Measurements from ENCODE around the gene NAT16. TPM values are rescaled to one million over a fixed set of nuclear protein-coding genes. Genes with fewer than 3 reads are reported as not detected.
"Not testable (repeated sequence)": the region's sequence is repeated elsewhere in the genome, so short reads cannot be mapped to it uniquely, and the experiment has no call there.

NAT16 gene
- total RNA-seq, 1 donor from 2014 or later, result 2.4 TPM

DNA sequence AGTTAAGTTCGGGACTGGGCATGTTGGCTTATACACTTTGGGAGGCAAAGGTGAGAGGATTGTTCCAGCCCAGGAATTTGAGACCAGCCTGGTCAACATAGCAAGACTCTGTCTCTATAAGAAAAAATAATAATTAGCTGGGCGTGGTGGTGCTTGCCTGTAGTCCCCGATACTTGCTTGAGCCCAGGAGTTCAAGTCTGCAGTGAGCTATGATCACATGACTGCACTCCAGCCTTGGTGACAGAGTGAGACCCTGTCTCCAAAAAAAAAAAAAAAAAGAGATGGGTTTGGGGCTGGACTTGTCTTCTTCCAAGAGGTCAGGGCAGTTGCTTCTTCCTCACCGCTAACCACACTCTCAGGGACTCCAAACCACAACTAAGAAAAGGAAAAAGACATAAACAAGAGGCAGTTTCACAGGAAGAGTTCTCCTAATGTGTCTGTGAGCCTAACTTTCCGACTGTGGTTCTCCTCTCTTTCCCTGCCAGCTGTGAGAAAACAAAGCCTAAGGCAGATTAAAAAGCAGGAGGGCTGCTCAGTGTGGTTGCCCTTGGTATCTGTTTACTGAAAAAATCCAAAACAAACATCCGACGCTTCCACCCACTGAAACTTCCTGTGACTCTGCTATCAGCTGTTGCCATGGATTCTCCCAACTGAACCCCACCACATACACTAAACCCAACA lies 55.6 kb downstream of the NAT16 start:
- H3K27me3 Mint-ChIP-seq (ENCODE audit: unreplicated experiment), result peaks cover 6% of the 10 kb centered on the region

GRCh38 chr7:101123703-101124068 lies 56.4 kb downstream of the NAT16 start:
- H3K9me3 Mint-ChIP-seq (ENCODE audit: unreplicated experiment), result peaks cover 2% of the 10 kb centered on the region
- H3K27ac Mint-ChIP-seq (ENCODE audit: unreplicated experiment), result no peak overlapping the region
- peaks cover 6% of the 10 kb centered on the region for H3K27me3 Mint-ChIP-seq (ENCODE audit: unreplicated experiment)
- no peak for TF ChIP-seq CTCF (IDR thresholded peaks at IDR 0.05; ENCODE audit: partially characterized antibody, unreplicated experiment)
- H3K4me1 Mint-ChIP-seq (ENCODE audit: low read depth, unreplicated experiment), result peaks cover 8% of the 10 kb centered on the region
- no peak for DNase-seq
- H3K36me3 Mint-ChIP-seq (ENCODE audit: unreplicated experiment), result no peaks in the 10 kb centered on the region
- no peak overlapping the region for H3K4me3 Mint-ChIP-seq (ENCODE audit: unreplicated experiment)

More for the DNA sequence above, 55.6 kb downstream of the NAT16 start:
- H3K9me3 Mint-ChIP-seq (ENCODE audit: unreplicated experiment), result peaks cover 2% of the 10 kb centered on the region
- no peak overlapping the region for H3K4me3 Mint-ChIP-seq (ENCODE audit: unreplicated experiment)
- no peaks in the 10 kb centered on the region for H3K36me3 Mint-ChIP-seq (ENCODE audit: unreplicated experiment)
- DNase-seq, result no peak
- H3K4me1 Mint-ChIP-seq (ENCODE audit: low read depth, unreplicated experiment), result peaks cover 6% of the 10 kb centered on the region
- H3K27ac Mint-ChIP-seq (ENCODE audit: unreplicated experiment), result no peak overlapping the region
- TF ChIP-seq CTCF (IDR thresholded peaks at IDR 0.05; ENCODE audit: partially characterized antibody, unreplicated experiment), result no peak

- Mint-ChIP-seq H3K4me3 (ENCODE audit: unreplicated experiment) (no peak overlapping the region), H3K36me3 (ENCODE audit: unreplicated experiment) (no peaks in the 10 kb centered on the region), H3K27ac (ENCODE audit: unreplicated experiment) (no peak overlapping the region), H3K4me1 (ENCODE audit: low read depth, unreplicated experiment) (peaks cover 8% of the 10 kb centered on the region), H3K27me3 (ENCODE audit: unreplicated experiment) (peaks cover 6% of the 10 kb centered on the region), H3K9me3 (ENCODE audit: unreplicated experiment) (peaks cover 2% of the 10 kb centered on the region)
- TF ChIP-seq CTCF (IDR thresholded peaks at IDR 0.05; ENCODE audit: partially characterized antibody, unreplicated experiment), result no peak
- DNase-seq, result no peak
These were observed 57.0 kb downstream of the NAT16 start for GRCh38 chr7:101122933-101123702.

DNA sequence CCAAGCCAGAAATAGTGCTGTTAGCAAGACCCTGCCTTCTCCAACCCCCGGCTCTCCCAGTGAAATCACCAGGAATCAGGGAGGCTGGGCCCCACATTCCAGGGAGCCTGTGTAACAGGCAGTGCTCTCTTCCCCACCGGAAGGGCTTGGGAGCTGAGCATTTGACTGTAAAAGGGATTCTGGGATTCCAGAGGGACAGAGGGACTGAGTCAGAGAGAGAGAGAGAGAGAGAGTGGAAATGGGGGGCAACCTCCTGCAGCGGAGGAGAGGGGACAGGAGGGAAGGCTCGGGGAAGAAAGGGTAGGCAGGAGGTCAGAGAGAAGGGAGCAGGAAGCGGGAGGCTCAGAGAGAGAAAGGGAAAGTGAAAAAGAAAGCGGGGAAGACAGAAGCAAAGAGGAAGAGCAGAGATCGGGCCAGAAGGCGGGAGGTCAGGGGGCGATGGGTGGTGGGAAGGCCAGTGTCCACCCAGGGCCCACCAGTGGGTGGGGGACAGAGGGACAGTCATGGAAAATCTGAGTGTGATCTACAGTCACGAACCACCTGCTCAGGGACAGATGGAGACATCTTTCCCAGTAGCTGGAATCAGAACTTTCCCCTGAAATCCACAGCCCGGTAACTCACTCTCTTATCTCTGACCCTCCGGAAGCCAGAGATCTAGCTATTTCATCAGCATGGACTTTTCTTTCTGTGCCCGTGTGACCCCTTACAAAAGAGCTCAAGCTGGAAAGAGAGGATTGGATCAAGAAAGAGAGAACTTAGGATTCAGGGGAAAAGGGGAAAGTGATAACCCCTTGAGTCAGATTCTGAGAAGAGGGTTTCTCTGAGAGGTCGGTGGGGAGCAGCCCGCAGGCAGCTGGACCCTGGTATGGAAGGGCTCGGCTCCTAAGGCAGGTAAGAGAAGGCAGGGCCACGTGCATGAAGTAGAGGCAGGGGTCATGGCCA lies 57.8 kb downstream of the NAT16 start:
- no peak for DNase-seq
- Mint-ChIP-seq H3K4me3 (ENCODE audit: unreplicated experiment) (no peak overlapping the region), H3K27ac (ENCODE audit: unreplicated experiment) (no peak overlapping the region), H3K27me3 (ENCODE audit: unreplicated experiment) (peaks cover 5% of the 10 kb centered on the region), H3K9me3 (ENCODE audit: unreplicated experiment) (peaks cover 2% of the 10 kb centered on the region), H3K36me3 (ENCODE audit: unreplicated experiment) (no peaks in the 10 kb centered on the region), H3K4me1 (ENCODE audit: low read depth, unreplicated experiment) (peaks cover 8% of the 10 kb centered on the region)
- no peak for TF ChIP-seq CTCF (IDR thresholded peaks at IDR 0.05; ENCODE audit: partially characterized antibody, unreplicated experiment)

DNA sequence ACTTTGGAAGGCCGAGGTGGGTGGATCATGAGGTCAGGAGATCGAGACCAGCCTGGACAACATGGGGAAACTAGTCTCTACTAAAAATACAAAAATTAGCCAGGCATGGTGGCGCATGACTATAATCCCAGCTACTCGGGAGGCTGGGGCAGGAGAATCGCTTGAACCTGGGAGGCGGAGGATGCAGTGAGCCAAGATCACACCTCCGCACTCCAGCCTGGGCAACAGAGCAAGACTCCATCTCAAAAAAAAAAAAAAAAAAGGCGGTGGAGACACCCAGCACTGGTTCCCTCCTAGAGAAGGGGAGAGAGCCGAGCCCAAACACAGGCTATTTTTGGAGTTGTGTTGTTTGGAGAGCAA lies 58.5 kb downstream of the NAT16 start:
- DNase-seq; H3K36me3 Mint-ChIP-seq (ENCODE audit: unreplicated experiment); H3K9me3 Mint-ChIP-seq (ENCODE audit: unreplicated experiment); H3K27ac Mint-ChIP-seq (ENCODE audit: unreplicated experiment); H3K4me3 Mint-ChIP-seq (ENCODE audit: unreplicated experiment); H3K27me3 Mint-ChIP-seq (ENCODE audit: unreplicated experiment); H3K4me1 Mint-ChIP-seq (ENCODE audit: low read depth, unreplicated experiment): not testable (repeated sequence)
